IMR-90 (cell line): ENCODE data around the gene C14orf39. TPM values are rescaled to one million over a fixed set of nuclear protein-coding genes. Genes with fewer than 3 reads are reported as not detected.
A peak's percentile ranks its signal among the peaks of the same experiment; 100 is the strongest.

ENCODE experiments used
- ATAC-seq: fragments of 200-7000 bp; cut with Tn5 transposase; 2 replicates; pipeline ENCODE4 v1.9.1; 2020; ENCODE audit warnings: low read depth, mild to moderate bottlenecking, moderate library complexity
- BruUV-seq: library from RNA; stranded (reverse); fragments of 400-500 nt; replicated peaks from 2 replicates; lab custom pipeline; 2021; lab: Mats Ljungman, UMichigan
- CTCF ChIA-PET: fragments of 300-600 bp; formaldehyde crosslinking; extraction: SDS; loops from one replicate; lab custom pipeline; 2021; ENCODE audit warnings: antibody characterized with exemption; lab: Yijun Ruan, JAX
- POLR2A ChIA-PET: fragments of 300-600 bp; sonication (Branson Sonifier 250); formaldehyde crosslinking; loops from one replicate; lab custom pipeline; 2022; ENCODE audit warnings: antibody characterized with exemption; ENCODE audit not compliant: unreplicated experiment; lab: Charles Lee
- DNase-seq: peaks from one replicate; pipeline ENCODE4 v3.0.0; 2013
- H2AFZ ChIP-seq: replicated peaks from 2 replicates; pipeline ENCODE3; 2013; ENCODE audit warnings: low read length, mild to moderate bottlenecking; ENCODE audit not compliant: poor library complexity
- H2AK5ac ChIP-seq: 2 replicates; pipeline ENCODE4 v1.6.1; 2013; ENCODE audit warnings: low read depth, low read length, inconsistent platforms
- H2AK9ac ChIP-seq: replicated peaks from 2 replicates; pipeline ENCODE3; 2013; ENCODE audit warnings: mild to moderate bottlenecking, low read depth, low read length, moderate library complexity; ENCODE audit not compliant: poor library complexity
- H2BK120ac ChIP-seq: 2 replicates; pipeline ENCODE4 v1.6.1; 2013; ENCODE audit warnings: low read depth, low read length, inconsistent platforms
- H2BK15ac ChIP-seq: 3 replicates; pipeline ENCODE4 v1.6.1; 2013; ENCODE audit warnings: low read depth, low read length, inconsistent platforms
- H2BK20ac ChIP-seq: 2 replicates; pipeline ENCODE4 v1.6.1; 2013; ENCODE audit warnings: low read depth, mild to moderate bottlenecking, inconsistent platforms, low read length, moderate library complexity
- H2BK5ac ChIP-seq: 2 replicates; pipeline ENCODE4 v1.6.1; 2013; ENCODE audit warnings: mild to moderate bottlenecking, low read depth, low read length, inconsistent platforms; ENCODE audit not compliant: poor library complexity, severe bottlenecking
- H3K14ac ChIP-seq: replicated peaks from 2 replicates; pipeline ENCODE4 v1.6.1; 2013; ENCODE audit warnings: low read depth, low read length, inconsistent platforms
- H3K18ac ChIP-seq: 2 replicates; pipeline ENCODE4 v1.6.1; 2013; ENCODE audit warnings: low read depth, low read length, control low read depth
- H3K23ac ChIP-seq: 2 replicates; pipeline ENCODE4 v1.6.1; 2013; ENCODE audit warnings: low read depth, low read length, inconsistent platforms
- H3K27ac ChIP-seq: 2 replicates; pipeline ENCODE4 v1.5.1; 2013; ENCODE audit warnings: mild to moderate bottlenecking, control low read depth, low read length; ENCODE audit not compliant: insufficient read depth
- H3K27me3 ChIP-seq: 2 replicates; pipeline ENCODE4 v1.6.1; 2013; ENCODE audit warnings: low read length; ENCODE audit not compliant: control insufficient read depth, insufficient read depth
- H3K36me3 ChIP-seq: 2 replicates; pipeline ENCODE4 v1.6.1; 2013; ENCODE audit warnings: low read length, mixed read lengths; ENCODE audit not compliant: control insufficient read depth, insufficient read depth
- H3K4ac ChIP-seq: 2 replicates; pipeline ENCODE4 v1.6.1; 2013; ENCODE audit warnings: low read depth, low read length, inconsistent platforms
- H3K4me1 ChIP-seq: 2 replicates; pipeline ENCODE4 v1.6.1; 2013; ENCODE audit warnings: low read length, mixed read lengths; ENCODE audit not compliant: control insufficient read depth, insufficient read depth
- H3K4me2 ChIP-seq: 2 replicates; pipeline ENCODE4 v1.6.1; 2013; ENCODE audit warnings: low read depth, mild to moderate bottlenecking, control low read depth, low read length, moderate library complexity
- H3K4me3 ChIP-seq: 2 replicates; pipeline ENCODE4 v1.5.1; 2013; ENCODE audit warnings: low read depth, mild to moderate bottlenecking, control low read depth, low read length, moderate library complexity; ENCODE audit not compliant: insufficient read depth
- H3K56ac ChIP-seq: 2 replicates; pipeline ENCODE4 v1.6.1; 2013; ENCODE audit warnings: low read length, inconsistent platforms; ENCODE audit not compliant: insufficient read depth; ENCODE audit errors: extremely low read depth
- H3K79me1 ChIP-seq, 2 experiments: 2 replicates each; pipeline ENCODE4 v1.6.1; 2013; ENCODE audit warnings: low read length in 2 of 2, inconsistent platforms in 1 of 2, low read depth in 1 of 2
- H3K9ac ChIP-seq: 2 replicates; pipeline ENCODE4 v1.6.1; 2013; ENCODE audit warnings: low read depth, low read length, control low read depth
- H3K9me1 ChIP-seq: 2 replicates; pipeline ENCODE4 v1.6.1; 2013; ENCODE audit warnings: low read length, inconsistent platforms; ENCODE audit not compliant: insufficient read depth
- H3K9me3 ChIP-seq: 2 replicates; pipeline ENCODE4 v1.6.1; 2013; ENCODE audit warnings: low read length; ENCODE audit not compliant: control insufficient read depth, insufficient read depth
- H4K20me1 ChIP-seq: 2 replicates; pipeline ENCODE4 v1.6.1; 2013; ENCODE audit warnings: low read length, inconsistent platforms; ENCODE audit not compliant: insufficient read depth
- H4K5ac ChIP-seq: 2 replicates; pipeline ENCODE4 v1.6.1; 2013; ENCODE audit warnings: mild to moderate bottlenecking, low read depth, low read length, control low read depth
- H4K8ac ChIP-seq, 2 experiments: 2 replicates each; pipeline ENCODE4 v1.6.1; 2013; ENCODE audit warnings: low read depth in 2 of 2, low read length in 2 of 2, control low read depth in 1 of 2, inconsistent platforms in 1 of 2
- H4K91ac ChIP-seq: 2 replicates; pipeline ENCODE4 v1.6.1; 2013; ENCODE audit warnings: low read depth, low read length, inconsistent platforms; ENCODE audit not compliant: insufficient read depth
- BHLHE40 ChIP-seq: fragments of 150-350 bp; IDR thresholded peaks from 2 replicates; pipeline ENCODE4 v1.6.1; 2016; ENCODE audit warnings: mild to moderate bottlenecking, low read depth, low read length
- CHD1 ChIP-seq: IDR thresholded peaks from 2 replicates; pipeline ENCODE4 v1.6.1; 2012; ENCODE audit warnings: low read depth, low read length, improper control_type of control experiment
- ELK1 ChIP-seq: fragments of 150-350 bp; IDR thresholded peaks from 2 replicates; pipeline ENCODE4 v1.6.1; 2016; ENCODE audit warnings: low read depth, mild to moderate bottlenecking, low read length, moderate library complexity, borderline replicate concordance
- FOS ChIP-seq: fragments of 150-350 bp; IDR thresholded peaks from 2 replicates; pipeline ENCODE4 v1.6.1; 2016; ENCODE audit warnings: low read depth, low read length
- MAFK ChIP-seq: IDR thresholded peaks from 2 replicates; pipeline ENCODE4 v1.6.1; 2012; ENCODE audit warnings: low read depth, low read length, improper control_type of control experiment
- MAZ ChIP-seq: IDR thresholded peaks from 2 replicates; pipeline ENCODE4 v1.6.1; 2012; ENCODE audit warnings: low read depth, mild to moderate bottlenecking, low read length, improper control_type of control experiment, moderate library complexity, borderline replicate concordance
- NFE2L2 ChIP-seq: fragments of 150-350 bp; IDR thresholded peaks from 2 replicates; pipeline ENCODE4 v1.6.1; 2016; ENCODE audit warnings: low read depth, mild to moderate bottlenecking, low read length
- POLR2A ChIP-seq: IDR thresholded peaks from 2 replicates; pipeline ENCODE4 v1.6.1; 2012; ENCODE audit warnings: mild to moderate bottlenecking, low read depth, low read length
- RAD21 ChIP-seq: IDR thresholded peaks from 2 replicates; pipeline ENCODE4 v1.6.1; 2012; ENCODE audit warnings: low read length, improper control_type of control experiment
- RCOR1 ChIP-seq: IDR thresholded peaks from 2 replicates; pipeline ENCODE4 v1.6.1; 2012; ENCODE audit warnings: mild to moderate bottlenecking, low read length, improper control_type of control experiment; ENCODE audit not compliant: insufficient replicate concordance
- SMC3 ChIP-seq: fragments of 150-350 bp; IDR thresholded peaks from 2 replicates; pipeline ENCODE4 v1.6.1; 2016; ENCODE audit warnings: low read depth, mild to moderate bottlenecking, antibody characterized with exemption, low read length, moderate library complexity
- USF2 ChIP-seq: fragments of 150-350 bp; IDR thresholded peaks from 2 replicates; pipeline ENCODE4 v1.6.1; 2017; ENCODE audit warnings: mild to moderate bottlenecking, antibody characterized with exemption, low read length, low read depth
- WGBS, 2 experiments: methylation state at CpG; one replicate each; pipeline versions ENCODE4 v1.1.5 to v1.1.7; 2013; ENCODE audit warnings: missing lambda C conversion rate in 2 of 2; ENCODE audit not compliant: insufficient read length in 1 of 2; ENCODE audit errors: extremely low coverage in 2 of 2; 5-methylcytosine and 5-hydroxymethylcytosine counted together
- dilution Hi-C: fragments of 300-500 bp; cut with HindIII; formaldehyde crosslinking; loops from one replicate; pipeline ENCODE4 v1.14.3; 2018; ENCODE audit warnings: low sequenced_read_pairs; ENCODE audit not compliant: unreplicated experiment
- in situ Hi-C: fragments of 300-500 bp; cut with MboI; formaldehyde crosslinking; loops from 3 replicates; pipeline ENCODE4 v1.14.3; 2019; ENCODE audit warnings: low sequenced_read_pairs, inconsistent platforms, mixed read lengths
- intact Hi-C: fragments of 100-400 bp; cut with micrococcal nuclease; formaldehyde crosslinking; loops from 2 replicates; pipeline ENCODE4 v1.10.0; 2022
- polyA plus RNA-seq, 3 experiments: library from polyadenylated mRNA; depleted of rRNA; stranded (reverse); fragments of >200 nt; gene quantifications; 2 replicates each; pipeline ENCODE4 v1.2.3, GENCODE V29; 2012; ENCODE audit warnings: low replicate concordance in 1 of 3
- total RNA-seq: library from RNA; depleted of rRNA; stranded (reverse); fragments of >200 nt; gene quantifications from 2 replicates; pipeline ENCODE4 v1.2.3, GENCODE V29; 2012
- TF ChIP-seq, protein P1 (sequence below): conservative IDR thresholded peaks from 2 replicates; pipeline ENCODE4 v1.5.1; 2012; ENCODE audit warnings: mild to moderate bottlenecking, low read depth, low read length, improper control_type of control experiment

C14orf39 gene
- total and polyA plus RNA-seq, 2 of the 4 experiments (the other 2 are of a cell fraction): 0.36 to 0.38 TPM

DNA sequence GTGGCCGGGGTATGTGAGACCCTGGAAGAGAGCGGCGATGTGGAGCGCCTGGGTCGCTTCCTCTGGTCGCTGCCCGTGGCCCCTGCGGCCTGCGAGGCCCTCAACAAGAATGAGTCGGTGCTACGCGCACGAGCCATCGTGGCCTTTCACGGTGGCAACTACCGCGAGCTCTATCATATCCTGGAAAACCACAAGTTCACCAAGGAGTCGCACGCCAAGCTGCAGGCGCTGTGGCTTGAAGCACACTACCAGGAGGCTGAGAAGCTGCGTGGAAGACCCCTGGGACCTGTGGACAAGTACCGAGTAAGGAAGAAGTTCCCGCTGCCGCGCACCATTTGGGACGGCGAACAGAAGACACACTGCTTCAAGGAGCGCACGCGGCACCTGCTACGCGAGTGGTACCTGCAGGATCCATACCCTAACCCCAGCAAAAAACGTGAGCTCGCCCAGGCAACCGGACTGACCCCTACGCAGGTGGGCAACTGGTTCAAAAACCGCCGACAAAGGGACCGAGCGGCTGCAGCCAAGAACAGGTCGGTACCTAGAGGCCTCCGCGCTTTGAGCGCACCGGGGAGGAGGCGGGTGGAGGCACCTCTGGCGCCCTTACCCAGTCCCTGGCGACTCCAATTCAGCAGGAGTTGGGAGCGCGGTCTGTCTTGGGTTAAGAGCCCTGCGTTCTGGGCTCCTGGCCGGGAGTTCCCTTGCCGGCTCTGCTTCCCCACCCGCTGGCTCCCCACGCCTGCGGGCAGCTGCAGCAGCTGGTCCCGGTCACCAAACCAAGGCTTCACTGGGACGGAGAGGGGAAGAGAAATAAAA lies 23.8 kb upstream of the C14orf39 start:
- no peak overlapping the region for H3K14ac ChIP-seq
- H3K18ac ChIP-seq: no peak overlapping the region
- no peak overlapping the region for H2BK15ac ChIP-seq
- no peaks in the 10 kb centered on the region for H4K20me1 ChIP-seq
- no peak overlapping the region for H3K27ac ChIP-seq
- no peak overlapping the region for H2AK9ac ChIP-seq
- H3K4me1 ChIP-seq: peaks cover 2% of the 10 kb centered on the region; the same call in 1 of the 2 replicates
- H2BK120ac ChIP-seq: no peak overlapping the region
- no peak overlapping the region for H2BK20ac ChIP-seq
- no peaks in the 10 kb centered on the region for H3K36me3 ChIP-seq
- no peak overlapping the region for H3K4ac ChIP-seq
- DNase-seq (no peak), ATAC-seq (no peak)
- intact Hi-C loops (no loop called here), in situ Hi-C loops (no loop called here), dilution Hi-C loops (no loop called here)
- no peaks in the 10 kb centered on the region for H3K9me1 ChIP-seq
- H2AK5ac ChIP-seq: no peak overlapping the region
- H3K27me3 ChIP-seq: peaks cover 93% of the 10 kb centered on the region
- no peak overlapping the region for H3K4me2 ChIP-seq
- no peak overlapping the region for H3K4me3 ChIP-seq
- BruUV-seq: no TSS peak
- TF ChIP-seq BHLHE40 (no peak), RCOR1 (no peak), NFE2L2 (no peak), RAD21 (no peak), FOS (no peak), POLR2A (no peak), USF2 (no peak), ELK1 (no peak), SMC3 (no peak), MAFK (no peak), CHD1 (no peak), MAZ (no peak)
- TF ChIP-seq, protein P1, sequence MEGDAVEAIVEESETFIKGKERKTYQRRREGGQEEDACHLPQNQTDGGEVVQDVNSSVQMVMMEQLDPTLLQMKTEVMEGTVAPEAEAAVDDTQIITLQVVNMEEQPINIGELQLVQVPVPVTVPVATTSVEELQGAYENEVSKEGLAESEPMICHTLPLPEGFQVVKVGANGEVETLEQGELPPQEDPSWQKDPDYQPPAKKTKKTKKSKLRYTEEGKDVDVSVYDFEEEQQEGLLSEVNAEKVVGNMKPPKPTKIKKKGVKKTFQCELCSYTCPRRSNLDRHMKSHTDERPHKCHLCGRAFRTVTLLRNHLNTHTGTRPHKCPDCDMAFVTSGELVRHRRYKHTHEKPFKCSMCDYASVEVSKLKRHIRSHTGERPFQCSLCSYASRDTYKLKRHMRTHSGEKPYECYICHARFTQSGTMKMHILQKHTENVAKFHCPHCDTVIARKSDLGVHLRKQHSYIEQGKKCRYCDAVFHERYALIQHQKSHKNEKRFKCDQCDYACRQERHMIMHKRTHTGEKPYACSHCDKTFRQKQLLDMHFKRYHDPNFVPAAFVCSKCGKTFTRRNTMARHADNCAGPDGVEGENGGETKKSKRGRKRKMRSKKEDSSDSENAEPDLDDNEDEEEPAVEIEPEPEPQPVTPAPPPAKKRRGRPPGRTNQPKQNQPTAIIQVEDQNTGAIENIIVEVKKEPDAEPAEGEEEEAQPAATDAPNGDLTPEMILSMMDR: no peak
- no peak overlapping the region for H3K9ac ChIP-seq
- peak overlapping the region; percentile 46 for H2AFZ ChIP-seq
- H3K9me3 ChIP-seq: peaks cover 17% of the 10 kb centered on the region
- no peak overlapping the region for H3K56ac ChIP-seq
- 4% methylated on average over 29 of the region's 58 CpGs; no CpG with 5 or more reads in 1 of the 2 experiments for WGBS, 2 experiments
- H2BK5ac ChIP-seq: no peak overlapping the region
- H3K23ac ChIP-seq: no peak overlapping the region
- no peak overlapping the region for H4K5ac ChIP-seq
- ChIA-PET CTCF (no interaction called here), POLR2A (no interaction called here)
- no peak overlapping the region for H4K8ac ChIP-seq
- H4K91ac ChIP-seq: no peak overlapping the region
- H3K79me1 ChIP-seq: no peaks in the 10 kb centered on the region
